GM12878 (cell line): ENCODE measurements around the gene RAD1. TPM values are rescaled to one million over a fixed set of nuclear protein-coding genes. Genes with fewer than 3 reads are reported as not detected.

ENCODE experiments used
- ATAC-seq: fragments of 200-7000 bp; cut with Tn5 transposase; 3 replicates; pipeline ENCODE4 v1.9.1; 2020; ENCODE audit warnings: mild to moderate bottlenecking, moderate library complexity
- BruUV-seq: library from RNA; stranded (reverse); fragments of 400-500 nt; replicated peaks from 2 replicates; lab custom pipeline; 2021; lab: Mats Ljungman, UMichigan
- CTCF ChIA-PET: fragments of 300-600 bp; sonication (Branson Sonifier 250); formaldehyde crosslinking; extraction: SDS; loops from one replicate; lab custom pipeline; 2021; ENCODE audit warnings: inconsistent platforms; lab: Yijun Ruan, JAX
- POLR2A ChIA-PET: fragments of 350-600 bp; formaldehyde crosslinking; extraction: SDS; loops from one replicate; lab custom pipeline; 2021; ENCODE audit warnings: inconsistent platforms; lab: Charles Lee
- RAD21 ChIA-PET: fragments of 300-600 bp; sonication (Branson Sonifier 250); formaldehyde crosslinking; loops from one replicate; lab custom pipeline; 2023; ENCODE audit warnings: antibody characterized with exemption; ENCODE audit not compliant: unreplicated experiment; lab: Charles Lee
- SMC1A ChIA-PET: fragments of 300-600 bp; sonication (Branson Sonifier 250); formaldehyde crosslinking; loops from one replicate; lab custom pipeline; 2023; ENCODE audit not compliant: unreplicated experiment, uncharacterized antibody; lab: Charles Lee
- DNase-seq: peaks from one replicate; pipeline ENCODE4 v3.0.0-alpha.2; 2011; ENCODE audit warnings: low read depth, low spot score
- FAIRE-seq: peaks from 3 replicates; lab custom pipeline; 2011; peaks lifted over from hg19 to GRCh38; lab: Jason Lieb, UNC
- H2AFZ ChIP-seq: 2 replicates; pipeline ENCODE4 v1.6.0; 2011; ENCODE audit warnings: low read depth, low read length, control low read depth; ENCODE audit not compliant: control insufficient read depth
- H3K27ac ChIP-seq: 2 replicates; pipeline ENCODE4 v1.5.1; 2011; ENCODE audit warnings: control low read depth; ENCODE audit not compliant: control insufficient read depth, insufficient read depth
- H3K27me3 ChIP-seq, 2 experiments: replicated peaks in 1 of 2; 2 replicates each; pipeline versions ENCODE4 v1.6.0 to v1.6.1; 2011; ENCODE audit warnings: low read length in 1 of 2; ENCODE audit not compliant: control insufficient read depth in 2 of 2, insufficient read depth in 2 of 2
- H3K36me3 ChIP-seq, 2 experiments: 2 replicates each; pipeline ENCODE4 v1.5.1; 2011; ENCODE audit warnings: low read length in 1 of 2; ENCODE audit not compliant: control insufficient read depth in 2 of 2, insufficient read depth in 2 of 2
- H3K4me1 ChIP-seq: 2 replicates; pipeline ENCODE4 v1.6.1; 2011; ENCODE audit warnings: mild to moderate bottlenecking, low read length, moderate library complexity, mixed read lengths; ENCODE audit not compliant: control insufficient read depth, insufficient read depth
- H3K4me2 ChIP-seq: 2 replicates; pipeline ENCODE4 v1.6.0; 2011; ENCODE audit warnings: control low read depth; ENCODE audit not compliant: control insufficient read depth, insufficient read depth
- H3K4me3 ChIP-seq: fragments of 200-600 bp; sonication (generic); 2 replicates; pipeline ENCODE4 v1.5.1; 2016
- H3K79me2 ChIP-seq: 2 replicates; pipeline ENCODE4 v1.6.0; 2011; ENCODE audit warnings: low read length; ENCODE audit not compliant: control insufficient read depth, insufficient read depth
- H3K9ac ChIP-seq: 2 replicates; pipeline ENCODE4 v1.8.0; 2011; ENCODE audit warnings: low read length, control low read depth, mixed read lengths; ENCODE audit not compliant: control insufficient read depth, insufficient read depth
- H3K9me3 ChIP-seq: replicated peaks from 3 replicates; pipeline ENCODE4 v1.5.1; 2011; ENCODE audit warnings: mild to moderate bottlenecking, low read length; ENCODE audit not compliant: control insufficient read depth, insufficient read depth
- H4K20me1 ChIP-seq: 2 replicates; pipeline ENCODE4 v1.6.0; 2011; ENCODE audit not compliant: control insufficient read depth, insufficient read depth
- BCL3 ChIP-seq: IDR thresholded peaks from 2 replicates; pipeline ENCODE4 v1.6.1; 2011; ENCODE audit warnings: borderline replicate concordance, low read depth, mild to moderate bottlenecking, moderate library complexity, low read length; ENCODE audit not compliant: insufficient read depth, poor library complexity, severe bottlenecking
- BHLHE40 ChIP-seq, 2 experiments: fragments of 450-650 bp in 1 of 2; IDR thresholded peaks; 2 replicates each; pipeline ENCODE4 v1.6.1; 2011 to 2017; ENCODE audit warnings: low read depth in 2 of 2, borderline replicate concordance in 1 of 2, improper control_type of control experiment in 1 of 2, low read length in 1 of 2, mild to moderate bottlenecking in 1 of 2
- HDAC2 ChIP-seq: fragments of 200-600 bp; sonication (generic); IDR thresholded peaks from 2 replicates; pipeline ENCODE4 v1.6.1; 2017
- HDGF ChIP-seq: fragments of 450-650 bp; IDR thresholded peaks from 2 replicates; pipeline ENCODE4 v1.6.1; 2016; ENCODE audit warnings: antibody characterized with exemption
- LARP7 ChIP-seq: fragments of 450-650 bp; IDR thresholded peaks from 2 replicates; pipeline ENCODE4 v1.6.1; 2017; ENCODE audit warnings: mild to moderate bottlenecking
- SPI1 ChIP-seq: IDR thresholded peaks from 2 replicates; pipeline ENCODE4 v1.6.1; 2011; ENCODE audit warnings: low read depth, mild to moderate bottlenecking, low read length, moderate library complexity, borderline replicate concordance; ENCODE audit not compliant: insufficient read depth
- TARDBP ChIP-seq: IDR thresholded peaks from 2 replicates; pipeline ENCODE4 v1.6.1; 2016; ENCODE audit warnings: borderline replicate concordance
- TBL1XR1 ChIP-seq: IDR thresholded peaks from 2 replicates; pipeline ENCODE4 v1.6.1; 2012; ENCODE audit warnings: low read depth, low read length, improper control_type of control experiment
- WGBS: methylation state at CpG from one replicate; pipeline ENCODE4 v1.1.6; 2016; ENCODE audit warnings: low lambda C conversion rate; ENCODE audit not compliant: insufficient replicate concordance, insufficient coverage; ENCODE audit errors: missing lambda C conversion rate; 5-methylcytosine and 5-hydroxymethylcytosine counted together
- in situ Hi-C: fragments of 300-500 bp; cut with MboI; formaldehyde crosslinking; loops from 9 replicates; pipeline ENCODE4 v1.14.3; 2018; ENCODE audit warnings: mixed read lengths
- intact Hi-C: fragments of 100-400 bp; cut with micrococcal nuclease; formaldehyde crosslinking; loops from one replicate; pipeline ENCODE4 v1.14.2; 2022; ENCODE audit not compliant: unreplicated experiment
- polyA plus RNA-seq, 11 experiments: library from polyadenylated mRNA; depleted of rRNA in 4 of 11; unstranded in 6 of 11; stranded (reverse) in 5 of 11; fragments of >200 nt; fragmentation: Nextera tagmentation in 4 of 11; fragmentation: Illumina TruSeq in 1 of 11; extraction: Ambion mirVana in 4 of 11; extraction: Trizol in 1 of 11; gene quantifications; 1 replicate in 1 of 11; 2 replicates in 10 of 11; pipeline versions ENCODE4 v1.2.1 to v1.2.3, GENCODE V29; 2011 to 2016; ENCODE audit warnings: inconsistent platforms in 2 of 11, missing spikeins in 2 of 11, low read depth in 1 of 11
- total RNA-seq, 4 experiments: library from RNA; depleted of rRNA in 3 of 4; stranded (reverse); fragments of >200 nt in 3 of 4; fragmentation: Illumina TruSeq in 1 of 4; extraction: Trizol in 1 of 4; gene quantifications; 2 replicates each; pipeline versions ENCODE4 v1.2.1 to v1.2.3, GENCODE V29; 2013 to 2021
- TF ChIP-seq, protein P1 (sequence below): fragments of 450-650 bp; formaldehyde crosslinking; IDR thresholded peaks from 2 replicates; pipeline ENCODE4 v1.5.0; 2022; ENCODE audit warnings: mild to moderate bottlenecking, missing genetic modification characterization
- TF ChIP-seq, protein P2 (sequence below): IDR thresholded peaks from 2 replicates; pipeline ENCODE4 v1.6.1; 2012; ENCODE audit warnings: low read depth, low read length, improper control_type of control experiment

Gene RAD1
- total and polyA plus RNA-seq, 10 of the 15 experiments (the other 5 are each of a cell fraction or from before 2014, with no cell fraction given), result 21.1 to 58.4 (median 37.2) TPM

- TF ChIP-seq HDGF (peak; percentile 100), BHLHE40 (IDR thresholded peaks at IDR 0.05; ENCODE audit: borderline replicate concordance in 1 of 2, low read depth in 2 of 2, low read length in 1 of 2) (peak in 1 of 2 experiments; percentile 40; a peak in 1 of 4 replicates)
- TF ChIP-seq, all 136 proteins: peak for 15
Observed at GRCh38 chr5:34929134-34929719, 13.9 kb upstream of the RAD1 start, which contains the start of gene DNAJC21 (continued).

DNA sequence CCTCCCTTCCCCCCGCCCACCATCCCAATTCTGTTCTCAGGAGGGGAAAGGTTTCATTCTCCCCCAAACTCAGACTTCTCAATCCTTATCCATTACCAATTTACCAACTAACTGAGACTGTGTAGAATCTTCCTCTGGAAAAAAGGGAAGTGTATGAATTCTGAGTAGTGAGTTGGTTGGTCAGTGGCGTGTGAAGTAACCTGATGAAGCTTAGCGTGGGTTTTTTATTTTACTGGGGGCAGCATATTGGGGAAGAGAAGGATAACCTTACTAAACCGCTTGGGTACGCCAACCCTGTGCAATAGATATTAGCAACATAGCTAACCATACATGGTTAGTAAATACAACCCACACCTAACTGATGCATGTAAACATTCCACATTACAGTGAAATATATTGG is 13.0 kb upstream of the RAD1 start:
- peaks cover 0 to 8% of the 10 kb centered on the region in 2 experiments; a peak in 3 of 4 replicates for H3K36me3 ChIP-seq
- no peak overlapping the region; the same call in 1 of the 2 replicates for H3K4me2 ChIP-seq
- WGBS, result 50% methylated on average over 4 of the region's 5 CpGs
- no peak overlapping the region for H3K4me3 ChIP-seq
- H3K27ac ChIP-seq, result no peak overlapping the region
- ChIA-PET POLR2A (interaction anchor here (3.3 kb wide), 1 partner anchor 12 kb away, joined by 79 read pairs; the partner anchor contains the start of genes BRIX1 and RAD1), RAD21 (interaction anchor here (2.5 to 2.9 kb wide), 2 partner anchors 12 to 75 kb away, joined by 14 to 50 read pairs; partner anchors contain the start of genes BRIX1 and RAD1), CTCF (interaction anchor here (1.2 to 2.0 kb wide), 3 partner anchors 11 to 75 kb away, joined by 3 to 11 read pairs (median 8); no protein-coding TSS in a partner anchor), SMC1A (interaction anchor here (1.0 to 2.4 kb wide), 2 partner anchors 11 to 13 kb away, joined by 4 to 14 read pairs; partner anchors contain the start of genes BRIX1 and RAD1)
- intact Hi-C loops, result loop anchor here (2.0 to 10.0 kb wide), 2 partner anchors 13 to 1227 kb away; partner anchors contain the start of genes BRIX1, LMBRD2, RAD1 and SKP2
- no TSS peak for BruUV-seq
- H3K9me3 ChIP-seq, result no peaks in the 10 kb centered on the region
- ATAC-seq, result no peak
- peaks cover 30% of the 10 kb centered on the region for H3K79me2 ChIP-seq
- H2AFZ ChIP-seq, result no peak overlapping the region
- in situ Hi-C loops, result no loop called here
- no peak overlapping the region for H3K9ac ChIP-seq
- TF ChIP-seq, protein P1, sequence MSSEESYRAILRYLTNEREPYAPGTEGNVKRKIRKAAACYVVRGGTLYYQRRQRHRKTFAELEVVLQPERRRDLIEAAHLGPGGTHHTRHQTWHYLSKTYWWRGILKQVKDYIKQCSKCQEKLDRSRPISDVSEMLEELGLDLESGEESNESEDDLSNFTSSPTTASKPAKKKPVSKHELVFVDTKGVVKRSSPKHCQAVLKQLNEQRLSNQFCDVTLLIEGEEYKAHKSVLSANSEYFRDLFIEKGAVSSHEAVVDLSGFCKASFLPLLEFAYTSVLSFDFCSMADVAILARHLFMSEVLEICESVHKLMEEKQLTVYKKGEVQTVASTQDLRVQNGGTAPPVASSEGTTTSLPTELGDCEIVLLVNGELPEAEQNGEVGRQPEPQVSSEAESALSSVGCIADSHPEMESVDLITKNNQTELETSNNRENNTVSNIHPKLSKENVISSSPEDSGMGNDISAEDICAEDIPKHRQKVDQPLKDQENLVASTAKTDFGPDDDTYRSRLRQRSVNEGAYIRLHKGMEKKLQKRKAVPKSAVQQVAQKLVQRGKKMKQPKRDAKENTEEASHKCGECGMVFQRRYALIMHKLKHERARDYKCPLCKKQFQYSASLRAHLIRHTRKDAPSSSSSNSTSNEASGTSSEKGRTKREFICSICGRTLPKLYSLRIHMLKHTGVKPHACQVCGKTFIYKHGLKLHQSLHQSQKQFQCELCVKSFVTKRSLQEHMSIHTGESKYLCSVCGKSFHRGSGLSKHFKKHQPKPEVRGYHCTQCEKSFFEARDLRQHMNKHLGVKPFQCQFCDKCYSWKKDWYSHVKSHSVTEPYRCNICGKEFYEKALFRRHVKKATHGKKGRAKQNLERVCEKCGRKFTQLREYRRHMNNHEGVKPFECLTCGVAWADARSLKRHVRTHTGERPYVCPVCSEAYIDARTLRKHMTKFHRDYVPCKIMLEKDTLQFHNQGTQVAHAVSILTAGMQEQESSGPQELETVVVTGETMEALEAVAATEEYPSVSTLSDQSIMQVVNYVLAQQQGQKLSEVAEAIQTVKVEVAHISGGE (CRISPR knock-in tag), result no peak
- TF ChIP-seq LARP7 (no peak), SPI1 (peak; percentile 53; the same call in 1 of the 2 replicates), BCL3 (peak; percentile 20), TBL1XR1 (no peak), HDAC2 (no peak), TARDBP (no peak)
- TF ChIP-seq, protein P2, sequence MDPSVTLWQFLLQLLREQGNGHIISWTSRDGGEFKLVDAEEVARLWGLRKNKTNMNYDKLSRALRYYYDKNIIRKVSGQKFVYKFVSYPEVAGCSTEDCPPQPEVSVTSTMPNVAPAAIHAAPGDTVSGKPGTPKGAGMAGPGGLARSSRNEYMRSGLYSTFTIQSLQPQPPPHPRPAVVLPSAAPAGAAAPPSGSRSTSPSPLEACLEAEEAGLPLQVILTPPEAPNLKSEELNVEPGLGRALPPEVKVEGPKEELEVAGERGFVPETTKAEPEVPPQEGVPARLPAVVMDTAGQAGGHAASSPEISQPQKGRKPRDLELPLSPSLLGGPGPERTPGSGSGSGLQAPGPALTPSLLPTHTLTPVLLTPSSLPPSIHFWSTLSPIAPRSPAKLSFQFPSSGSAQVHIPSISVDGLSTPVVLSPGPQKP, result no peak
- no peak for FAIRE-seq
- no peak for DNase-seq
- no peaks in the 10 kb centered on the region for H3K27me3 ChIP-seq
- H4K20me1 ChIP-seq, result no peaks in the 10 kb centered on the region
- no peaks in the 10 kb centered on the region; the same call in 1 of the 2 replicates for H3K4me1 ChIP-seq
